Osteoblast (primary cell): ENCODE measurements around the gene GPR42. TPM values are rescaled to one million over a fixed set of nuclear protein-coding genes. Genes with fewer than 3 reads are reported as not detected.

Source experiments
- DNase-seq: peaks from one replicate; pipeline ENCODE4 v3.0.0; 2011; ENCODE audit warnings: low spot score, mixed read lengths; ENCODE audit not compliant: insufficient read length; ENCODE audit errors: missing footprints
- H2AFZ ChIP-seq: 2 replicates; pipeline ENCODE4 v1.6.0; 2011; ENCODE audit warnings: mild to moderate bottlenecking, low read length
- H3K27ac ChIP-seq: 2 replicates; pipeline ENCODE4 v1.5.1; 2011; ENCODE audit warnings: mild to moderate bottlenecking, low read depth, low read length, moderate library complexity
- H3K27me3 ChIP-seq: 2 replicates; pipeline ENCODE4 v1.6.0; 2012; ENCODE audit warnings: mild to moderate bottlenecking, control low read depth, inconsistent platforms, low read length, moderate library complexity; ENCODE audit not compliant: insufficient read depth
- H3K36me3 ChIP-seq: 2 replicates; pipeline ENCODE4 v1.5.1; 2011; ENCODE audit warnings: mild to moderate bottlenecking, low read length, control low read depth, moderate library complexity; ENCODE audit not compliant: insufficient read depth
- H3K4me1 ChIP-seq: 2 replicates; pipeline ENCODE4 v1.5.1; 2011; ENCODE audit warnings: mild to moderate bottlenecking, low read length, control low read depth, moderate library complexity; ENCODE audit not compliant: insufficient read depth
- H3K4me2 ChIP-seq: 2 replicates; pipeline ENCODE4 v1.6.0; 2011; ENCODE audit warnings: mild to moderate bottlenecking, low read length; ENCODE audit not compliant: insufficient read depth
- H3K4me3 ChIP-seq: fragments of 200-600 bp; sonication (generic); 3 replicates; pipeline ENCODE4 v1.5.1; 2012; ENCODE audit warnings: mild to moderate bottlenecking, low read length, inconsistent platforms; ENCODE audit not compliant: insufficient read depth
- H3K79me2 ChIP-seq: 2 replicates; pipeline ENCODE4 v1.6.0; 2012; ENCODE audit warnings: mild to moderate bottlenecking, low read length, control low read depth, inconsistent platforms; ENCODE audit not compliant: insufficient read depth
- H3K9me3 ChIP-seq: 2 replicates; pipeline ENCODE4 v1.5.1; 2011; ENCODE audit warnings: low read depth, low read length, control low read depth
- H4K20me1 ChIP-seq: 2 replicates; pipeline ENCODE4 v1.6.0; 2012; ENCODE audit warnings: mild to moderate bottlenecking, low read length, control low read depth; ENCODE audit not compliant: insufficient read depth
- CTCF ChIP-seq: IDR thresholded peaks from 2 replicates; pipeline ENCODE4 v1.5.1; 2011; ENCODE audit warnings: mild to moderate bottlenecking, low read depth, low read length, moderate library complexity; ENCODE audit errors: extremely low read depth
- total RNA-seq: library from RNA; depleted of rRNA; stranded (reverse); fragments of >200 nt; gene quantifications from 2 replicates; pipeline ENCODE4 v1.2.3, GENCODE V29; 2012

Gene GPR42
- total RNA-seq, 1 donor = not detected

GRCh38 chr19:35383536-35383935, 12.7 kb downstream of the GPR42 start:
- Histone ChIP-seq H3K36me3 (no peaks in the 10 kb centered on the region), H2AFZ (no peak overlapping the region), H3K4me2 (no peak overlapping the region), H3K79me2 (no peaks in the 10 kb centered on the region), H3K27me3 (no peaks in the 10 kb centered on the region), H3K4me1 (no peaks in the 10 kb centered on the region), H4K20me1 (no peaks in the 10 kb centered on the region), H3K27ac (no peak overlapping the region), H3K4me3 (no peak overlapping the region), H3K9me3 (peaks cover 2% of the 10 kb centered on the region)
- DNase-seq = no peak
- no peak for TF ChIP-seq CTCF

GRCh38 chr19:35388277-35389054, 17.6 kb downstream of the GPR42 start:
- Histone ChIP-seq H4K20me1 (no peaks in the 10 kb centered on the region), H3K36me3 (no peaks in the 10 kb centered on the region), H3K9me3 (peaks cover 2% of the 10 kb centered on the region), H3K4me3 (no peak overlapping the region), H2AFZ (no peak overlapping the region), H3K27ac (no peak overlapping the region), H3K4me2 (no peak overlapping the region), H3K4me1 (no peaks in the 10 kb centered on the region), H3K79me2 (no peaks in the 10 kb centered on the region), H3K27me3 (no peaks in the 10 kb centered on the region)
- no peak for DNase-seq
- no peak for TF ChIP-seq CTCF

GRCh38 chr19:35389192-35389861, 18.5 kb downstream of the GPR42 start:
- no peaks in the 10 kb centered on the region for H3K79me2 ChIP-seq
- no peak overlapping the region for H3K4me2 ChIP-seq
- no peaks in the 10 kb centered on the region for H3K4me1 ChIP-seq
- H3K4me3 ChIP-seq = no peak overlapping the region
- H3K27ac ChIP-seq = no peak overlapping the region
- H3K9me3 ChIP-seq = peaks cover 2% of the 10 kb centered on the region
- no peak for DNase-seq
- no peaks in the 10 kb centered on the region for H3K27me3 ChIP-seq
- no peak for TF ChIP-seq CTCF
- no peak overlapping the region for H2AFZ ChIP-seq
- H3K36me3 ChIP-seq = no peaks in the 10 kb centered on the region
- H4K20me1 ChIP-seq = no peaks in the 10 kb centered on the region
